IPS DF 19.7 (cell line): ENCODE data around the gene ING5.
"Not testable (repeated sequence)": the region's sequence is repeated elsewhere in the genome, so short reads cannot be mapped to it uniquely, and the experiment has no call there.

Source experiments
- DNase-seq: peaks from one replicate; pipeline ENCODE4 v3.0.0-alpha.2; 2013; ENCODE audit warnings: low read depth, low spot score

Gene ING5

DNA sequence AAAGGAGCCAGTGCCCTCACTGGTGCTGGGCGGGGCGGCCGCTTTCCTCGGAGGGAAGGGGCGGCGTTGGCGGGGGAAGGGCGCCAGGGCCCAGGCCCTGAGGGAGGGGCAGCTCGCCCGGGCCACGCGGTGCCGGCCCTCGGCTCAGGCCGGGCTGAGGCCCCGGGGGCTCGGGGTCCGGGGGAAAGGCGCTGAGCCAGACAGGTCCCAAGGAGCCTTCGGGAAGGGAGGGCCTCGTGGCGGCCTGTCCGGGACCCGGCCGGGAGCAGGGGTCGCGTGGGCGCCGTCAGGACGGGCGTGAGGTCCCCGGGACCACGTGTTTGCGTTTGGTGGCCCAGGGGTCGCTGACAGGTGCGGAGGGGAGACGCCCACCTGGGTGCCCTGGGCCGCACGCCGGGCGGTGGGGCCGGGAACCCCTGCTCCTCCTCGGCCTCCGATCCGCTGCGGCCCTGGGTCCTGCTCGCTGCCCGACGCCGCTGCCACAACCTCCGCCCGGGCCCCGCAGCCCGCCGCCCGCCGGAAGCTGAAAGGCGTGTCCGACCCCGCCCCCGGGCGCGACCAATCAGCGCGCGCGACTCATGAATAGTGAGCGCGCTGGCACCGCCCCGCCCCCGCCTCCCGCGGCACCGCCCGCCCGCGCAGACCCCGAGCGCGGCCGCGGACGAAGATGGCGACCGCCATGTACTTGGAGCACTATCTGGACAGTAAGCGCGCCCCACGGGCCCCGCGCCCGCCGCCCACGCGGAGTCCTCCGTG is at the start of gene ING5:
TSS of gene ING5 (plus strand) at position 641 of the 756 bp plus-strand sequence. CDS start at position 668, 27 bp downstream.
- DNase-seq = no peak

GRCh38 chr2:241652142-241652541 is 49.7 kb upstream of the ING5 start:
- DNase-seq = no peak

DNA sequence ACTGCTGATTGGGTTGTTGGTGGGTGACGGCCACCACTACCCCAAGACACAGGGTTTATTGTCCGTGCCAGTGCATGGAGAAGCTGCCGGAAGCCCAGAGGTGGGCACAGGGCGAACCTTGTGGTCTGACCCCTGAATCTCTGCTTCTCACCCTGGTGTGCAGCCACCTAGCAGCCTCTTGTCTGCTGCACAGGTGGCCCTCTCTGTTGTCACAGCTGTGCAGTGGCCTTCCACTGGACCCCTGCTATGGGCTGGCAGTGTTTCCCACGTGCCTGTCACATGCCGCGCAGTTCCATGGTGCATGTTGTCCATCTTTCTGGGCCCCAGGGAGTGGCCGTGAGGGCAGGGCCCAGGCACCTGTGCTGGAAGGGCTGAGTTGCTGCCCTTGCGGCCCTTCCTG is 49.1 kb upstream of the ING5 start:
- no peak for DNase-seq

DNA sequence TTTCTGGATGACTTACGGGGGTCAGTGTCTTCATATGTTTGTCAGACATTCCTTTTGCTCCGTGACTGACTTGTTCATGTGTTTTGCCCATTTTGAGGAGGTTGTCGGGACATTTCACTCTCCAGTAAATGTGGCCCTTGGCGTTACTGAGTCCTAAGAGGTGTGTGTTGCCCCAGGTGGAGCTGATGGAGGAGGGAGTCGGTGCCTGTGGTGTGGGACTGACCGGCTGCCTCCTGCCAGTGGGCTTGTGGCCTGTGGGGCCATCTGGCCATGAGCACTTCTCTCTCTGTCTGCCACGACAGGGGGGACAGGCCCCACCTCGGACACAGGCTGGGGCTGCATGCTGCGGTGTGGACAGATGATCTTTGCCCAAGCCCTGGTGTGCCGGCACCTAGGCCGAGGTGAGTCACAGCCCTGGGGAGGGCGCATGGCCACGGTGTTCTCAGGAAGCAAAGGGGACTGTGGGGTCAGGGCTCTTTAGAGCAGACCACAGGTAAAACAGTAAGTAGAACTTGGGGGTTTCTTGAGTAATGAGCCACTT is 48.6 kb upstream of the ING5 start:
- DNase-seq = no peak

- DNase-seq = no peak
Observed at GRCh38 chr2:241654551-241654950, 47.3 kb upstream of the ING5 start.

GRCh38 chr2:241655516-241656189 is 46.2 kb upstream of the ING5 start:
- no peak for DNase-seq

- no peak for DNase-seq
Observed at GRCh38 chr2:241656190-241656741, 45.6 kb upstream of the ING5 start.

DNA sequence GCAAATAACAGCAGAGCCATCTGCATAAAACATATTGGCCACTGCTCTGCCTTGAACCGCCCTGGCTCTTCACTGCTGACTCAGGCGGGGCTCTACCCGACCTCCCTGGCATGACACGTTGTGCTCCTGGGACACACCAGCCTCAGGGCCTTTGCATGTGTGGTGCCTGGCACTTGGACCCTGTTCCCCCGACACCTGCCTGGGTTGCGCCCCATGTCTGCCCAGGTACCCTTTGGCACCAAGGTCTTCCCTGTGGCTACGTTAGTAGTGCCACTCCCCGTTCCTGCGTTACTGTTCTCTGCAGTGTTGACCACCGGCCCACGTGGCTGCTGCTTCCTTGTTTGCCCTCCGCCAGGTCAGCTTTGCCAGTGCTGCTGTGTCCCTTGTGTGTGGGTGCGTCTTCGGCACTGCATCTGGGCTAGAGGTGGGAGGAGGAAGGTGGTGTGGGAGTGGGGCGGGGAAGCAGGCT is 44.0 kb upstream of the ING5 start:
- no peak for DNase-seq

GRCh38 chr2:241658296-241658695 is 43.5 kb upstream of the ING5 start:
- DNase-seq = no peak

- no peak for DNase-seq
Observed at GRCh38 chr2:241659150-241659739, 42.6 kb upstream of the ING5 start.

DNA sequence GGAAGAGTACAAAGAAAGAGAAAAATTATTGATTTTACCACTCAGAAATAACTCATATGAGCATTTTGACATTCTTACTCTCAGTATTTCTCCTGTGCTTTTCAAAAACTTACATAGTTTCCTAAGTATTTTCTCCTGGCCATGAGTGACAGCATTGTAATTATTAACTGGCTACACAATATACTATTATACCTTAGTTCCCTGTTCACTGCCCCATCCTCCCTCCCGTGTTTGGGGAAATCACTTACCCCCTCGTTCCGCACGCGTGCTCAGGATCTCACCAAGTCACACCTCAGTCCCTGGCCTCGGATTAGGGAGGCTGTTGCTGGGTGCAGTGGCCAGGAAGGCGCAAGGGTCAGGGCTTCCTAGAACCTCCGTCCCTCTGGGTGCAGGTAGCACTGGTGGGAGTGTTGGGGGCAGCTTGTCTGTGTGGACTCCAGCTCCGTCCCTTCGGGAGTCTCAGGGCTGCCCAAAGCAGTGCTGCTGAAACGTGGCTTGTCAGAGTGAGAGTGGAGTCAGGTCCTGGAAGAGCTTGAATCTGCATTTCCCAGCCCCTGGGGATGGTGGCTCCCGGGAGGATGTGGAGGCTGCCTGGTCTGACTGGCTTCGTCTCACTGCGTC is 41.1 kb upstream of the ING5 start:
- no peak for DNase-seq

DNA sequence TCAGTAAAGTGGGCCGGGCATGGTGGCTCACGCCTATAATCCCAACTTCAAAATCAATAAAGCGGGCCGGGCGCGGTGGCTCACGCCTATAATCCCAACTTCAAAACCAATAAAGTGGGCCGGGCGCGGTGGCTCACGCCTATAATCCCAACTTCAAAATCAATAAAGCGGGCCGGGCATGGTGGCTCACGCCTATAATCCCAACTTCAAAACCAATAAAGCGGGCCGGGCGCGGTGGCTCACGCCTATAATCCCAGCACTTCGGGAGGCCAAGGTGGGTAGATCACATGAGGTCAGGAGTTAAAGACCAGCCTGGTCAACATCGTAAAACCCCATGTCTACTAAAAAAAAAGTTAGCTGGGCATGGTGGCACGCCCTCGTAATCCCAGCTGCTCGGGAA is 39.1 kb upstream of the ING5 start:
- not testable (repeated sequence) for DNase-seq

DNA sequence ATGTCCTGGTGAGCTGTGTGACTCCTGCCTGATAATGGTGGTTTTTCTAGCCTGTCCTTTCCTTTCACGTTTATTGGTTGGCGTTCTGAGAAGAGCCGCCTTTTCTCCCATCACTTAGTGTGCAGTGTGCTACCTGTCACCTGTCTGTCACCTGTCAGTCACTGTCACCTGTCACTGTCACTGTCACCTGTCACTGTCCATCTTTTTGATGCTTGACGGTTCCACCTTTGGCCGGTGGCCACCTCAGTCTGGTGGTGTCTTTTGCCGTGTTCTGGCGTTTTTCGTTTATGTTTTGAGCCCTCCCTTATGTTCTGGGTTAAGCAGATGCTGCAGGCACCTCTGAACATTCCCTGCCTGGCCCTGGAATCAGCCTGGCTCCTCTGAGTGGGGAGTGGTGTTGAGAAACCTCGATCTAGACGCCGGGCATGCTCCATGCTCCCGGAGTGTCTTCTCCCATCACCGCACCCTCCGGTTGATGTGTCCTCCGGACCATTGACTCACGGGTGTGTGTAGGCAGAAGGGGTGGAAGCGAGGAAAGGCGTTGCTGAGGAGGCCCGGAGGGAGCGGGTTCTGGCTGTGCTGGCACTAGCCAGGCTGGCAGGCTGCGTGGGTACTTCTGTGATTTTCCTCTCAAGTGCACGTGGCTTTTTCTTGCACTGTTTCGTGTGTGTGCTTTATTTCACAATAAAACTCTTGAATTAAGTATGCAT is 36.0 kb upstream of the ING5 start:
- no peak for DNase-seq

DNA sequence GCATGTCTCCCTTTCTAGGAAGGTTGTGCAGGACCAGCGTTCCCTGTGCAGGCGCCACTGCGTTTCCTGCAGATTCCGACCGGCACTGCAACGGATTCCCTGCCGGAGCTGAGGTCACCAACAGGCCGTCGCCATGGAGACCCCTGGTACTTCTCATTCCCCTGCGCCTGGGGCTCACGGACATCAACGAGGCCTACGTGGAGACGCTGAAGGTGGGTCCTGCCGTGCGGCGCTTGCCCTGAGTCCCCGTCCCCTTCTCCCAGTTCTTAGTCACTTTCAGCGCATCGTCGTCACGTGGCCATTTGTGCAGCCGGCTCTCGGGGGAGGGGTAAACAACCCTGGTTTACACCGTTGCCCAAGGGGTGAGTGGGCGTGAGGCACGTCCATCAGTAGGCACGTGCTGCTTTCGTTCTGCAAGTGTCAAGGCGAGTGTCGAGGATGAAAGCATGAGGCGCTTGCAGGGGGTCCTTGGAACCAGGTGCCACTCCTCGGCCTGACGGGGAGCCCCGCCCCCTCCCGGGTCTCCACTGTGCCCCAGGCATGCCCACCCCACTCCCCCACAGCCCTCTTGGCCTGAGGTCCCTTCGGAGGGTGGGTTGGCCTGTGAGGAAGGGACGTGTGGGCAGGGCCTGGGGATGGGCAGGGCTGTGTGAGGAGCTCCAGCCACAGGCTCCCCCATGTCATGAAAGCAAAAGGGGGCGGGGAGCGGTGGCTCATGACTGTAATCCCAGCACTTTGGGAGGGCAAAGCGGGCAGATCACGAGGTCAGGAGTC is 35.0 kb upstream of the ING5 start:
- DNase-seq = no peak

DNA sequence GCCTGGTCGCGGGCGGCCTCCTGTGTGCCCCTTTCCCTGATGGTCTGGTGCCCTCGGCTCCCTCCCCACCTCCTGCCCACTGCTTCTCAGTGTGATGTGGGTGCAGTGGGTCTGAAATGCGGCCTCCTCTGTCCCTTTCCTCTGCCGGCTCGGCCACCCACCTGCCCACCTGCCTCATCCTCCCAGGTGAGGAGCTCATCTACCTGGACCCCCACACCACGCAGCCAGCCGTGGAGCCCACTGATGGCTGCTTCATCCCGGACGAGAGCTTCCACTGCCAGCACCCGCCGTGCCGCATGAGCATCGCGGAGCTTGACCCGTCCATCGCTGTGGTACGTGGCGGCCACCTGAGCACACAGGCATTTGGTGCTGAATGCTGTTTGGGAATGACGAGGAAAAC is 33.5 kb upstream of the ING5 start:
- no peak for DNase-seq

DNA sequence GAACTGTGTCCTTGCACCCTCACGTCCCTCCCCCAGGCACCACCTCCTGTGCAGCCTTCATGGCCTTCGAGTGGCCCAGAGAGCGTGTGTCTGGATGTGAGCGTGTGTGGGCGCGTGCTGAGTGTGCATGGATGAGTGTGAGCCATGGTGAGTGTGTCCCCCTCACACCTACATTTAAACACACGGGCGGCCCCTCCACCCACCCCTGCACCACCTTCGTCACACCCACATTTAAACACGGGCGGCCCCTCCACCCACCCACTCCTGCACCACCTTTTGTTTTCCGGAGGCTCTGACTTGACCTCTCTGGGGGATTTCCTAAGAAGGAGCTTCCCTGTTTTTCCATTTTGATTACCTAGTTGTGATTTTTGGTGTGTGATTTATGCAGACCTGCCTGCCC is 33.0 kb upstream of the ING5 start:
- no peak for DNase-seq

GRCh38 chr2:241670333-241671110 is 31.3 kb upstream of the ING5 start:
- no peak for DNase-seq

- no peak for DNase-seq
Observed at GRCh38 chr2:241671457-241672240, 30.2 kb upstream of the ING5 start.
